K562 (cell line): Measurements from ENCODE around the gene ARHGEF25. TPM values are rescaled to one million over a fixed set of nuclear protein-coding genes. Genes with fewer than 3 reads are reported as not detected.

Experiments used
- MEF2A ChIP-seq: IDR thresholded peaks from 2 replicates; pipeline ENCODE4 v1.6.1; 2011; ENCODE audit warnings: low read depth, mild to moderate bottlenecking, low read length, moderate library complexity; ENCODE audit not compliant: control insufficient read depth
- MYBL2 ChIP-seq, 2 experiments: fragments of 450-650 bp in 1 of 2; sonication (generic) in 1 of 2; formaldehyde crosslinking in 1 of 2; IDR thresholded peaks; 2 replicates each; pipeline versions ENCODE4 v1.6.1 to v1.8.1; 2017 to 2022; ENCODE audit warnings: borderline replicate concordance in 1 of 2, inconsistent platforms in 1 of 2, low read depth in 1 of 2, mild to moderate bottlenecking in 1 of 2, missing genetic modification reagents in 1 of 2, moderate library complexity in 1 of 2
- RREB1 ChIP-seq: fragments of 250-450 bp; sonication (Bioruptor Pico); IDR thresholded peaks from 2 replicates; pipeline ENCODE4 v1.4.0; 2020
- SAFB2 ChIP-seq: fragments of 200-400 bp; formaldehyde crosslinking; IDR thresholded peaks from 2 replicates; pipeline ENCODE4 v1.6.1; 2018; ENCODE audit warnings: borderline replicate concordance, low read length, low read depth, moderate library complexity; ENCODE audit not compliant: severe bottlenecking
- SMARCE1 ChIP-seq: fragments of 450-650 bp; IDR thresholded peaks from 2 replicates; pipeline ENCODE4 v1.7.1; 2016; ENCODE audit warnings: mild to moderate bottlenecking
- SRSF3 ChIP-seq: fragments of 200-400 bp; formaldehyde crosslinking; IDR thresholded peaks from 2 replicates; pipeline ENCODE4 v1.6.1; 2016; ENCODE audit warnings: mild to moderate bottlenecking, low read length, moderate library complexity; ENCODE audit not compliant: insufficient read depth
- ZNF277 ChIP-seq: fragments of 250-450 bp; sonication (Bioruptor Pico); IDR thresholded peaks from 2 replicates; pipeline ENCODE4 v1.8.0; 2022; ENCODE audit warnings: inconsistent platforms, mild to moderate bottlenecking, moderate library complexity, borderline replicate concordance
- ZNF609 ChIP-seq: sonication (generic); formaldehyde crosslinking; IDR thresholded peaks from 2 replicates; pipeline ENCODE4 v1.8.1; 2023; ENCODE audit warnings: missing genetic modification reagents, mild to moderate bottlenecking, borderline replicate concordance
- polyA plus RNA-seq, 8 experiments: library from polyadenylated mRNA; depleted of rRNA in 4 of 8; stranded (reverse) in 5 of 8; unstranded in 3 of 8; fragments of >200 nt; fragmentation: Nextera tagmentation in 2 of 8; fragmentation: Illumina TruSeq in 1 of 8; extraction: Ambion mirVana in 2 of 8; extraction: Trizol in 1 of 8; gene quantifications; 2 replicates each; pipeline versions ENCODE4 v1.2.1 to v1.2.3, GENCODE V29; 2011 to 2014; ENCODE audit warnings: inconsistent platforms in 1 of 8, missing spikeins in 1 of 8
- total RNA-seq, 7 experiments: library from RNA; depleted of rRNA in 6 of 7; stranded (reverse); fragments of >200 nt in 6 of 7; fragmentation: Illumina TruSeq in 2 of 7; extraction: Trizol in 2 of 7; gene quantifications; 2 replicates each; pipeline versions ENCODE4 v1.2.1 to v1.2.3, GENCODE V29; 2011 to 2021; ENCODE audit warnings: low replicate concordance in 1 of 7

ARHGEF25 gene
- total and polyA plus RNA-seq, 9 of the 15 experiments (the other 6 are each of a cell fraction or from before 2014, with no cell fraction given): 0.13 to 17.3 (median 11.6) TPM

GRCh38 chr12:57582440-57582839, 28.8 kb upstream of the ARHGEF25 start (continued):
- no peak for TF ChIP-seq ZNF609 (CRISPR knock-in tag)
- TF ChIP-seq SRSF3: no peak
- TF ChIP-seq ZNF277 (CRISPR knock-in tag): no peak
- TF ChIP-seq RREB1: no peak
- TF ChIP-seq MYBL2 (IDR thresholded peaks at IDR 0.05; ENCODE audit: low read depth): no peak
- no peak for TF ChIP-seq MYBL2 (CRISPR knock-in tag; IDR thresholded peaks at IDR 0.05; ENCODE audit: borderline replicate concordance)
- no peak for TF ChIP-seq SMARCE1
- TF ChIP-seq MEF2A: no peak
- TF ChIP-seq SAFB2: no peak
